Astrocyte of the cerebellum (primary cell): Measurements from ENCODE around the gene DXO.
A peak's percentile ranks its signal among the peaks of the same experiment; 100 is the strongest.

ENCODE experiments used
- DNase-seq: peaks from one replicate; pipeline ENCODE4 v3.0.0-alpha.2; 2011; ENCODE audit warnings: low read depth
- H3K4me3 ChIP-seq: 2 replicates; pipeline ENCODE4 v1.5.1; 2011; ENCODE audit warnings: mild to moderate bottlenecking, low read depth, low read length, moderate library complexity
- in situ Hi-C: cut with HindIII; loops from 2 replicates; pipeline ENCODE4 v1.10.0; 2017; ENCODE audit warnings: low sequenced_read_pairs
- TF ChIP-seq, protein P1 (sequence below): IDR thresholded peaks from 2 replicates; pipeline ENCODE4 v1.5.1; 2012; ENCODE audit warnings: low read length, low read depth, moderate library complexity, mild to moderate bottlenecking; ENCODE audit errors: missing control alignments

The DXO gene

GRCh38 chr6:31946370-31946885 is 25.5 kb downstream of the DXO start:
- in situ Hi-C loops, result no loop called here
- TF ChIP-seq, protein P1, sequence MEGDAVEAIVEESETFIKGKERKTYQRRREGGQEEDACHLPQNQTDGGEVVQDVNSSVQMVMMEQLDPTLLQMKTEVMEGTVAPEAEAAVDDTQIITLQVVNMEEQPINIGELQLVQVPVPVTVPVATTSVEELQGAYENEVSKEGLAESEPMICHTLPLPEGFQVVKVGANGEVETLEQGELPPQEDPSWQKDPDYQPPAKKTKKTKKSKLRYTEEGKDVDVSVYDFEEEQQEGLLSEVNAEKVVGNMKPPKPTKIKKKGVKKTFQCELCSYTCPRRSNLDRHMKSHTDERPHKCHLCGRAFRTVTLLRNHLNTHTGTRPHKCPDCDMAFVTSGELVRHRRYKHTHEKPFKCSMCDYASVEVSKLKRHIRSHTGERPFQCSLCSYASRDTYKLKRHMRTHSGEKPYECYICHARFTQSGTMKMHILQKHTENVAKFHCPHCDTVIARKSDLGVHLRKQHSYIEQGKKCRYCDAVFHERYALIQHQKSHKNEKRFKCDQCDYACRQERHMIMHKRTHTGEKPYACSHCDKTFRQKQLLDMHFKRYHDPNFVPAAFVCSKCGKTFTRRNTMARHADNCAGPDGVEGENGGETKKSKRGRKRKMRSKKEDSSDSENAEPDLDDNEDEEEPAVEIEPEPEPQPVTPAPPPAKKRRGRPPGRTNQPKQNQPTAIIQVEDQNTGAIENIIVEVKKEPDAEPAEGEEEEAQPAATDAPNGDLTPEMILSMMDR, result no peak

GRCh38 chr6:31945507-31946369 is 26.2 kb downstream of the DXO start, which contains the start of gene CFB:
Gene CFB, plus strand, starts transcription at chr6:31946095. Its CDS starts 127 bp downstream, at chr6:31946222.
- in situ Hi-C loops, result no loop called here
- H3K4me3 ChIP-seq, result peak within 1 kb of the TSS; percentile 15
- peak; percentile 56 for DNase-seq

More at GRCh38 chr6:31946370-31946885, 25.5 kb downstream of the DXO start:
- DNase-seq, result no peak
- H3K4me3 ChIP-seq, result peak overlapping the region; percentile 15

GRCh38 chr6:31945154-31945506 is 26.8 kb downstream of the DXO start:
- H3K4me3 ChIP-seq, result no peak overlapping the region
- no peak for DNase-seq
- in situ Hi-C loops, result no loop called here
- TF ChIP-seq, protein P1, result no peak

More at GRCh38 chr6:31945507-31946369, 26.2 kb downstream of the DXO start, which contains the start of gene CFB:
- TF ChIP-seq, protein P1, result no peak

- in situ Hi-C loops, result no loop called here
- no peak for DNase-seq
- TF ChIP-seq, protein P1, result no peak
- H3K4me3 ChIP-seq, result no peak overlapping the region
These were observed 28.2 kb downstream of the DXO start for GRCh38 chr6:31943742-31944141.

GRCh38 chr6:31940256-31940664 is 31.7 kb downstream of the DXO start:
- no peak for DNase-seq
- H3K4me3 ChIP-seq, result no peak overlapping the region
- TF ChIP-seq, protein P1, result no peak
- in situ Hi-C loops, result no loop called here

GRCh38 chr6:31935823-31936222 is 36.1 kb downstream of the DXO start:
- in situ Hi-C loops, result no loop called here
- DNase-seq, result no peak
- no peak overlapping the region for H3K4me3 ChIP-seq
- TF ChIP-seq, protein P1, result no peak
